GM06990 (cell line): ENCODE measurements around the gene PNPLA2.

Experiments
- DNase-seq: peaks from one replicate; pipeline ENCODE4 v3.0.0-alpha.2; 2011; ENCODE audit not compliant: insufficient read length; ENCODE audit errors: extremely low read depth
- H3K27me3 ChIP-seq: replicated peaks from 2 replicates; pipeline ENCODE4 v1.6.0; 2011; ENCODE audit warnings: low read length; ENCODE audit not compliant: control insufficient read depth, insufficient read depth
- H3K36me3 ChIP-seq: 2 replicates; pipeline ENCODE4 v1.5.1; 2011; ENCODE audit warnings: low read length; ENCODE audit not compliant: control insufficient read depth, insufficient read depth
- H3K4me3 ChIP-seq: replicated peaks from 2 replicates; pipeline ENCODE4 v1.5.1; 2011; ENCODE audit warnings: low read depth, mild to moderate bottlenecking, control low read depth, low read length
- CTCF ChIP-seq: IDR thresholded peaks from 2 replicates; pipeline ENCODE4 v1.5.1; 2011; ENCODE audit warnings: low read length, control low read depth, mild to moderate bottlenecking, inconsistent platforms; ENCODE audit not compliant: insufficient read depth, poor library complexity, severe bottlenecking

Gene PNPLA2

DNA sequence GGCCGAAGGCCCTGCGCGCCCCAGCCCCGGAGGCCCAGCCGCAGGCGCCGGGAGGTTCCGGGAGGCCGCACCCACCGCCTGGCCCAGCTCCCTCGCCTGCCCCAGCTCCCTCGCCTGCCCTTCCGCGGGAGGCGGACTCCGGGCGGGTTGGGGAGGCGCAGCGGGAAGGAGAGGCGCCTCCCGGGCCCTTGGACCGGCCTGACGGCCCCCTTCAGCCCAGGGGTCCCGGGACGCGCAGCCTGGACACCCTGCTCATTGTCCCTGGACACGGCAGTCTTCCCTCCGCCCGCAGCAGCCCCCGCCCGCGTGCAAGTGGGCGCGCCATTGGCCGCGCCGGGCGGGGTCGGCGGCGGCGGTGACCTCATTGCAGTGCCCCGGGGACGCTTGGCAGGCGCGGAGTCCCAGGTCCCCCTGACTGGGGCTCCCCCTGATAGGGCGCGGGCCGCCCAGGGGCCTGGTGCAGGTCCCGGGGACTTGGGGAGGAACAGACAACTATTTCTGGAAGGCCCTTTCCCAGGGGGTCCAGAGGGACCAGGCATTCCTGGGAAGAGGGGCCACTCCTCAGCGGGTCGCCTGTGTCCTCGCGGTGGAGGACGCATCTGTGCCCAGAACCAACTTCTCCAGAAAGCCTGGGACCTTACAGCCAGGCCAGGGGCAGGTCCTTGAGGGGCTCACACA, 14.5 kb downstream of the PNPLA2 start:
- Histone ChIP-seq H3K27me3 (peaks cover 1% of the 10 kb centered on the region), H3K36me3 (peaks cover 10% of the 10 kb centered on the region), H3K4me3 (peak overlapping the region; percentile 61)
- no peak for TF ChIP-seq CTCF
- peak; percentile 57 for DNase-seq

DNA sequence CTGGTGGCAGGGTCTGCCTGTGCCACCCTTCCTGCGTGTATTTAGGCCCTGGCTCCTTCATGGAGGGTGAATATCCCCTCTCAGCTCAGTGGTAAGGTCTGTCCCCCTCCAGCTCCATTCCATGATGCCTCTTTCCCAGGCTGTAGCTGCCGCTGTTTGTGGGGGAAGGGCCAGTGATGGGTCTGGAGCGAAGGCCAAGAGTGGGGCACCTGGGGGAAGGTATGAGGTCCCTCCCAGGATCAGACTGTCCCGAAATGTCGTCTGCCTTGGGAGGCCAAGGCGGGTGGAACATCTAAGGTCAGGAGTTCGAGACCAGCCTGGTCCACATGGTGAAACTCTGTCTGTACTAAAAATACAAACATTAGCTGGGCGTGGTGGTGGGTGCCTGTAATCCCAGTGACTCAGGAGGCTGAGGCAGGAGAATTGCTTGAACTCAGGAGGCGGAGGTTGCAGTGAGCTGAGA, 15.2 kb downstream of the PNPLA2 start:
- peaks cover 1% of the 10 kb centered on the region for H3K27me3 ChIP-seq
- no peak for TF ChIP-seq CTCF
- H3K4me3 ChIP-seq: peak overlapping the region; percentile 61
- H3K36me3 ChIP-seq: peaks cover 14% of the 10 kb centered on the region
- no peak for DNase-seq

DNA sequence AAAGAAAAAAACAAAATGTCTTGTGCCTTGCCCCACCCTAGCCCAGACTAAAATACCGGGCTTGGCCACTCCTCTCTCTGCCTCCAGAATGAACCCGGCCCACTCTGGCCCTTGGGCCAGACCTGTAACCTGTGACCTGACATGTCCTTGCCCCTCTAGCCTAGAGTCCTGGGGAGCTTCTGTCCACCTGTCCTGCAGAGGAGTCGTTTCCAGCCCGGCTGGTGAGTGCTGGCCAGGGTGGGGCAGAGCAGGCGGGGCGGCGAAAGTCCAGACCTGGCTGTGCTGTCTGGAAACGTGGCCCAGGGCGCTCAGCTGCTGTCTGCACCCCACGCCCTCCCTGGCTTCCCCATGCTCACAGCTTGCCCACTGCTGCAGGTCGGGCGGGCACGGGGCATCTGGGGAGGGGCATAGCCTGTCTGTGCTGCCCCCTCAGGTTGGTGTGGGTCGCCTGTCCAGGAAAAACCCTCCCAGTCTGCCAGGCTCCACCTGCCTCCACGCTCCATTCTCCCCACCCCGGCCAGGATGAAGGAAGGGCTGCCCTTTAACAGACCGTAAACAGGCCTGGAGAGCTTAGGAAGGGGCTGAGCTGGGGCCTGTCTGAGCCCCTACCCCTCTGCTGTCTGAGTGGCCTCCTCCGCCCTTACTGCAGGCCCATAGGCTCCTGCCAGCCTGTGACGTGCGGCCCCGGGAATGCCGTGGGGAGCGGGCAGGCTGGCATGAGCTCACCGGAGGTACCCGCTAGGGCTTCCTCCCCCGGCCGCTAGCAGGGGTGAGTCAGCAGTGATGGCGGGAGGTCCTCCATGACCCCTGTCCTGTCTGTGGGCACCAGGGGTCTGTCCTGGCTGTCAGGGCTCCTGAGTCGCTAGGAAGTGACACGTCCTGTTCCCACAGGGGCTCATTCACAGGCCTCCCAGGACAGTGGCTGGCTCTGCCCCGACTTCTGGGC, 15.9 kb downstream of the PNPLA2 start:
- no peak overlapping the region for H3K4me3 ChIP-seq
- TF ChIP-seq CTCF: no peak
- no peak for DNase-seq
- H3K27me3 ChIP-seq: peaks cover 1% of the 10 kb centered on the region
- peaks cover 20% of the 10 kb centered on the region for H3K36me3 ChIP-seq

GRCh38 chr11:836274-836673, 17.6 kb downstream of the PNPLA2 start:
- Histone ChIP-seq H3K27me3 (peaks cover 1% of the 10 kb centered on the region), H3K4me3 (no peak overlapping the region), H3K36me3 (peaks cover 25% of the 10 kb centered on the region)
- TF ChIP-seq CTCF: no peak
- DNase-seq: no peak

DNA sequence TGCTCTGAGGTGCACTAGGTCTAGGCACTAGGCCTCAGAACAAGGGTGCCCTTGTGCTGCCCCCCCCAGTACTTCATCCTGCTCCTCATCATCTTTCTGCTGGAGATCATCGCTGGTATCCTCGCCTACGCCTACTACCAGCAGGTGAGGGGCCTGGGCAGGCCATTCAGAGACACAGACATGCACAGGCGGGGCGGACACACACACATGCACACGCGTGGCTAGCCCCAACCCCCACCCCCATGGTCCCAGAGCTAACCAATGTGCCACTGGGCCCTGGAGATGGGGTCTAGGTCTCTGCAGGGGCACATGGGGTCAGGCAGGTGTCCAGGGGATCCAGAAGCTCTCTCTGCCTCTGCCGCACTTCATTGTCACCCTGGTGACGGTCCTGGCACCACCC, 18.0 kb downstream of the PNPLA2 start:
- Histone ChIP-seq H3K4me3 (no peak overlapping the region), H3K36me3 (peaks cover 25% of the 10 kb centered on the region), H3K27me3 (no peaks in the 10 kb centered on the region; the same call in 1 of the 2 replicates)
- no peak for DNase-seq
- TF ChIP-seq CTCF: no peak
